ENCODE results near the gene CDHR5. TPM values are rescaled to one million over a fixed set of nuclear protein-coding genes. Genes with fewer than 3 reads are reported as not detected.

CDHR5 gene
- total RNA-seq, 1 experiment from 2014 or later = not detected

DNA sequence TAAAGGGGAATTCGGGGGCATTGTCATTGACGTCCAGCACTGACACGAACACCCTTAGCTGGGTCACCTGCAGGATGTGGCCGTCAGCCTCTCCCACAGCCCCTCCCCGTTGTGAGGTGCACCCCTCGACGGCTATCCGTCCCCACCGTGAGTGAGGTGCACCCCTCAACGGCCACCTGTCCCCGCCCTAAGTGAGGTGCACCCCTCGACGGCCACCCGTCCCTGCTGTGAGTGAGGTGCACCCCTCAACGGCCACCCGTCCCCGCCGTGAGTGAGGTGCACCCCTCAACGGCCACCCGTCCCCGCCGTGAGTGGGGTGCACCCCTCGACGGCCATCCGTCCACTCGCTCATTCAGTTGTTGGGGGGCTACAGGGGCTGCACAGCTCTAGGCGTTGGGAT lies 2.9 kb downstream of the CDHR5 start:
- no peak for DNase-seq (ENCODE audit: low spot score)

- no peak for DNase-seq (ENCODE audit: low spot score)
Measured at GRCh38 chr11:620935-621814, 3.6 kb downstream of the CDHR5 start.

DNA sequence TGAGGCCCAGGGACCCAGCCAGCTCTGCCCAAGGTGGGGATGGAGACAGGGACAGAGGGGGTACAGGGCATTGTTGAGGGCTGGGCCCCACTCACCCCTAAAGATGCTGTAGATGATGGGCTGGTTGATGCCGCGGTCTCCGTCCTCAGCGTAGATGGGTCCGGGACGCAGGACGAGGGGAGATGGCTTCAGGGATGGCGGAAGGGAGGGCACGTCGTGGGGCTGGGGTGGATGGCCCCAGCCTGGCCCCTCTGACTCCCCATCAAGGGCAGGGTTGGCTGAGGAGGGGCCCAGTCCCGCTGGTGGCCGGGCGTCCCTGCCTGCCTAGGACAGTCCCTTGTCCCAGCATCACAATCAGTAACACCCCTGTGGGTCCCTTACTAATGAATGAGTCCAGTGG lies 4.6 kb downstream of the CDHR5 start:
- DNase-seq (ENCODE audit: low spot score) = no peak

GRCh38 chr11:619628-620050 lies 5.1 kb downstream of the CDHR5 start:
- no peak for DNase-seq (ENCODE audit: low spot score)

DNA sequence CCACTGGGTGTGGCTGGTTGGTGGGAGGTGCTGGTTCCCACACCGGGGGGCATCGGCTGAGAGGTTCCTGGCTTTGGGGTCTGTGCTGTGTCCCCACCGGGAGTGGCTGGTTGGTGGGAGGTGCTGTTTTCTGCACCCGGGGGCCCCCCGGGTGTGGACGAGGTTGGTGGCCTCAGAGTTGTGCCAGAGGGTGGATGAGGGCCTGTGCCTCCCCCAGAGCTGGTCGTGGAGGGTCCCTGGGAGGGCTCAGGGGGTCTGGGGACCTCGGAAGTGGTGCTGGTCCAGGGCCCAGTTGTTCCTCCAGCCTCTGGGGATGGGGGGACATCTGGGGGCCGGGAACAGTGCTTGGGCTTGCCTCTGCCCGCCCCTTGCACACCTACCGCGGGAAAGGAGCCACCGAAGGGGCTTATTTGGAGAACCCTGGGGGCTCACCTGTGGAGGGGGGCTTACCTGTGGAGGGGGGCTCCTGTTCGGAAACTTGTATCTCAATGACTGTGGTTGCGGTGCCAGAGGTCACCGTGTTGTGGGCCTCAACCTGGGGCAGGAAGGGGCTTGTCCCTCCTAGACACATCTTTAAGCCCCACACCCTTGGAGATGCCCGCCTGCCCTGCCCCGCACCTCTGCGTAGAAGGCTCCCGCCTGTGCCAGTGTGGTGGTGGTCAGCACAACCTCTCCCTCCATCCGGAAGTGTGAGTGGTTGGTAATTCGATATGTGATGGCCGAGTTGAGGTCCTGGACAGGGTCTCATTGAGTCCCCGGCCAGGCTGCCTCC lies 5.7 kb downstream of the CDHR5 start:
- DNase-seq (ENCODE audit: low spot score) = no peak

- no peak for DNase-seq (ENCODE audit: low spot score)
Measured at GRCh38 chr11:617912-618682, 6.7 kb downstream of the CDHR5 start.

GRCh38 chr11:617199-617911 lies 7.4 kb downstream of the CDHR5 start:
- DNase-seq (ENCODE audit: low spot score) = no peak

DNA sequence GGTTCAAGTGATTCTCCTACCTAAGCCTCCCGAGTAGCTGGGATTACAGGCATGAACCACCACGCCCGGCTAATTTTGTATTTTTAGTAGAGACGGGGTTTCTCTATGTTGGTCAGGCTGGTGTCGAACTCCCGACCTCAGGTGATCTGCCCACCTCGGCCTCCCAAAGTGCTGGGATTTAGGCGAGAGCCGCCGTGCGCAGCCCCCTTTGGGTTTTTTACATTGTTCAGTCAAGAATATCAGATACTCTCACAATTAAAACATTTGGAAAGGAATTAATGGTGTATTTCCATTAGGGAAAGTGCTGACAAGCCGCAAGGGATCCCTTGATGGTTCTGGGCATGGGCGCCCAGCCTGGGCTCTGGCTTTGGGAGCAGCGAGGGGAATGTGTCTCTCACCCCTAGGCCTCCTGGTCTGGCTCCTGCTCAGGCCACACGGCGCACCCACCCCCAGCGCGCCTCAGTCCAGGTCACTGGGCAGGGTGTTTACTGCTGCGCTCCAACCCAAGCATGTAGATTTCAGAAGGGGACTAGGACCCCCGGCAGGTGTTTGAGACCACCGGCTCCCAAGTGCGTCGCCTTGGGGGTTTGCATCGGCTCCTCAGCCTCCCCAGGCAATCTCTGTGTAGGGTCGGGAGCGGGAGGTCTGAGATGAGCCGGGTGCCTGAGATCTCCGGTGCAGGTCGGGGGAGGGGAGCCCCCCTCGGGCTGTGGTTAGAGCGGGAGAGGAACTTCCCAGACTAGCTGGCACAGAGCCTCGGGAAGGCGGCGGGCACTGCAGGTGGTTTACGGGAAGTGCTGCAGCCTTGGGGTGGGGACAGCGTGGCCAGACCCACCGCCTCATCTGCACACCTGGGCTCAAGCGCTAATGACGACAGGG lies 8.2 kb downstream of the CDHR5 start:
- DNase-seq (ENCODE audit: low spot score) = no peak

- DNase-seq (ENCODE audit: low spot score) = peak; percentile 72
Measured at GRCh38 chr11:615504-616319, 9.0 kb downstream of the CDHR5 start, which contains the start of gene IRF7. TSS of gene IRF7 (minus strand) at chr11:615950. CDS start at chr11:615364, 586 bp downstream.

DNA sequence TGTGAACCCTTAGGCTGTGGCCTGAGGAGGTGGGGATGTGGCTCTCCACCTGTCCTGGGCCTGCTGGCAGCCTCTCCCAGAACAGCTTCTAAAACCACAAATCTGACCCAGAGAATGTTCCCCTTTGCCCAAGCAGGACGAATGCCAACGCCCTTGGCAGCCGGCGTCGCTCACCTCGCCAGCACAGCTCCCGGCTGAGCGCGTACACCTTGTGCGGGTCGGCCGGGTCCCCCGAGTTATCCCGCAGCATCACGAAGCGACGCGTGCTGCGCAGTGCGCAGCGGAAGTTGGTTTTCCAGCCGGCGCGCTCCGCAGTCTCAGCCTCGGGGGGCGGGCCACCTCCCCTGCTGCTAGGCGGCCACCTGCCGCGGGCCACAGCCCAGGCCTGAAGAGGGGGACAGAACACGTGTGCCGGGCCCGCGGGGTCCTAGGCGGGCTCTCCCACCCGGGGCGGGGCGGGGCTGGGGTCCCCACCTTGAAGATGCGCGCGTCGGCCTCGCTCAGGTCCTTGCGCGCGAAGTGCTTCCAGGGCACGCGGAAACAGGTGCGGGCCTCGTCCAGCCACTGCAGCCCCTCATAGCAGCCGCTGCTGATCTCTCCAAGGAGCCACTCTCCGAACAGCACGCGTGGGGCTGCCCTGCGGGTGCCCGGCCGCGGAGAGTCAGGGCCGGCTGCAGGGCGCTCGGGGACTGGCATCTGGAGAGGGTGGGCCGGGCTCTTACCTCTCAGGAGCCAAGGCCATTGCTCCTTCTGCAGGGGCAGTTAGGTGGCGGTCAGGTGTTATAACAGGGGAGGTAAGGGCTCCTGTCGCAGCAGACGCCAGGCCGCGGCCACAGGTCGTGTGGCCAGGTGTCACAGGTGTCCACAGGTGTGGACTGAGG lies 9.9 kb downstream of the CDHR5 start:
- no peak for DNase-seq (ENCODE audit: low spot score)

DNA sequence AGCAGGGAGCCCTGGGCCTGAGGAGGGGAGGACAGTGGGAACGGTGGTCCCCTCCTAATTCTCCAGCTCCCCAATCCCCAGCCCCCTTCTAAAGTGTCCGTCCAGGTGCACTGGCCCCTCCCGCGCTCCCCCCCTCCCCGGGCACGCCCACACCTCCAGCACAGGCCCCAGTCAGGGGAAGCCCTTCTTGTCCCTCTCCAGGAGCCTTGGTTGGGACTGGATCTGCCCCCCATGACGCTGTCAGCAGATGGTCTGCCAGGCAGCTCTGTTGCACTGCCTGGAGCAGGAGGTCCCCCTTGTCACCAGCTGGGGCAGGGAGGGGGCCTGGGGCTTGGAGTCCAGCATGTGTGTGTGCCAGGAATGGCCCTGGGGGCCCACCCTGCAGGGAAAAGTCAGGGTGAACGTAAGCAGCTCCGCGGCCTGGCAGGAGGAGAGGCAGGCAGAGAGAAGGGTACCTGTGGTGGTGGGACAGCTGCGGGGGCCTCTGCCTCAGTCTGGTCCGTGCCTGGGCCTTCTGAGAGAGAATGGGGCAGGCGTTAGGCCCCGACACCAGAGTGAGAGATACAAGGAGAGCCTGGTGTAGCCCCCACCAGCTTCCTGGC lies 10.6 kb downstream of the CDHR5 start:
- no peak for DNase-seq (ENCODE audit: low spot score)

DNA sequence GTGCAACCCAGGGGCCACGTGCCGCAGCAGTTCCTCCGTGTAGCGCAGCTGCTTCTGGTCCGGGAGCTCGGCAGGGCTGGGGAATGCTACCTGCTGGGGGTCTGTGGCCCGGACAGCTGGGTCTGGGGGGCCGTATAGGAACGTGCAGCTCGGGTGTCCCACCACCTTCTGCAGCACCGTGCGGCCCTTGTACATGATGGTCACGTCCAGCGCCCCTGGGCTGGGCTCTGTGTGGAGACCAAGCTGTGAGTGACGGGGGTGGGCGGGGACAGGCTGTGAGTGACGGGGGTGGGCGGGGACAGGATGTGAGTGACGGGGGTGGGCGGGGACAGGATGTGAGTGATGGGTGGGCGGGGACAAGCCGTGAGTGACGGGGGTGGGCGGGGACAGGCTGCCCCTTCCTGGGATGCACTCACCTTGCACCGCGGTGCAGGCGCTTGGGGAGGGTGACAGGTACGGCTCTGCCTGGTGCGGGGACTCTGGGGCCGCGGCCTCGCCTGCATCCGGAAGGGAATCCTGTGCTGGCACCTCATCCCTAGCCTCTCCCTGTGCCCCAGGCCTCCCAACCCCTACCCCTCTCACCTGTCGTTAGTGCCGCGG lies 11.3 kb downstream of the CDHR5 start:
- DNase-seq (ENCODE audit: low spot score) = no peak

GRCh38 chr11:612961-613300 lies 11.8 kb downstream of the CDHR5 start:
- no peak for DNase-seq (ENCODE audit: low spot score)

DNA sequence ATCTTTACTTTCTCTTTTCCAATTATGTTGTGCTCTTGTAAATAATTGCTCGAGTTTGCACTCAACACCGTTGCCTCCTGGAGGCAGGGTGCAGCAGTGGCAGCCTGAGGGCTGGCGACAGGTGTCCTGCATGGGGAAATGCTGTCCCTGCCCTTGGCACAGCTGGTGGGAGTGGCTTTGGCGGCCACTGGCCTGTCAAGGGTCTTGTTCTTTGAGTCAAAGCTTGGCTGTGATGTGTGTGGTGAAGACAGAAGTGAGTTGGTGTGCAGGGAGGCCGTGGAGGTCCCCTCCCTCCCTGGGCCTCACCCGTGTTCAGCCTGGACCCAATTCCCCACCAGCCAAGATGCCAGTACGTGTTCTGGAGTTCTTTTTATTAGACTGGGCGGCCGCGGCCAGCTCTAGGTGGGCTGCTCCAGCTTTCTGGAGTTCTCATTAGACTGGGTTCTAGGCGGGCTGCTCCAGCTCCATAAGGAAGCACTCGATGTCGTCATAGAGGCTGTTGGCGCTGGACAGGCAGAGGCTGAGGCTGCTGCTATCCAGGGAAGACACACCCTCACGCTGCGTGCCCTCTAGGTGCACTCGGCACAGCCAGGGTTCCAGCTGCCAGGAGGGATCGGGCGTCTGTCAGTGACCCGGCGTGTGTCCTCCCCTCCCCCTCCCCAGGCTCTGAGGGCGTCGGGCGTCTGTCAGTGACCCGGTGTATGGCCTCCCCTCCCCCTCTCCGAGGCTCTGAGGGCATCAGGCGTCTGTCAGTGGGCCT lies 12.4 kb downstream of the CDHR5 start:
- DNase-seq (ENCODE audit: low spot score) = peak; percentile 22

- no peak for DNase-seq (ENCODE audit: low spot score)
Measured at GRCh38 chr11:611001-611996, 13.5 kb downstream of the CDHR5 start.
